HepG2 (cell line): ENCODE measurements around the gene APC2. TPM values are rescaled to one million over a fixed set of nuclear protein-coding genes. Genes with fewer than 3 reads are reported as not detected.

Experiments used
- ARID2 ChIP-seq: sonication (generic); formaldehyde crosslinking; IDR thresholded peaks from 2 replicates; pipeline ENCODE4 v1.8.1; 2022; ENCODE audit warnings: mild to moderate bottlenecking, missing genetic modification reagents, borderline replicate concordance
- NR2C2 ChIP-seq: sonication (generic); formaldehyde crosslinking; IDR thresholded peaks from 2 replicates; pipeline ENCODE4 v1.4.0; 2020; ENCODE audit warnings: missing genetic modification reagents, mild to moderate bottlenecking, moderate library complexity, borderline replicate concordance
- REPIN1 ChIP-seq: sonication (generic); formaldehyde crosslinking; IDR thresholded peaks from 2 replicates; pipeline ENCODE4 v1.8.0; 2022; ENCODE audit warnings: missing genetic modification reagents, low read depth, mild to moderate bottlenecking, borderline replicate concordance
- REXO4 ChIP-seq: sonication (generic); formaldehyde crosslinking; IDR thresholded peaks from 2 replicates; pipeline ENCODE4 v1.8.0; 2022; ENCODE audit warnings: missing genetic modification reagents, mild to moderate bottlenecking, borderline replicate concordance
- SCMH1 ChIP-seq: sonication (generic); formaldehyde crosslinking; IDR thresholded peaks from 2 replicates; pipeline ENCODE4 v1.9.0; 2021; ENCODE audit warnings: missing genetic modification reagents, mild to moderate bottlenecking, borderline replicate concordance
- THAP7 ChIP-seq: sonication (generic); formaldehyde crosslinking; IDR thresholded peaks from 2 replicates; pipeline ENCODE4 v1.8.1; 2023; ENCODE audit warnings: mild to moderate bottlenecking, missing genetic modification reagents
- U2AF1 ChIP-seq: fragments of 200-400 bp; formaldehyde crosslinking; optimal IDR thresholded peaks from 2 replicates; pipeline ENCODE3; 2017; ENCODE audit warnings: mild to moderate bottlenecking, low read depth, low read length
- WIZ ChIP-seq: sonication (generic); formaldehyde crosslinking; IDR thresholded peaks from 2 replicates; pipeline ENCODE4 v1.5.1; 2020; ENCODE audit warnings: mild to moderate bottlenecking, missing genetic modification reagents
- YEATS4 ChIP-seq: sonication (generic); formaldehyde crosslinking; IDR thresholded peaks from 2 replicates; pipeline ENCODE4 v1.4.0; 2020; ENCODE audit warnings: missing genetic modification reagents, borderline replicate concordance
- ZNF207 ChIP-seq: fragments of 450-650 bp; IDR thresholded peaks from 2 replicates; pipeline ENCODE4 v1.6.1; 2016; ENCODE audit warnings: antibody characterized with exemption, borderline replicate concordance
- ZNF34 ChIP-seq: sonication (generic); formaldehyde crosslinking; IDR thresholded peaks from 2 replicates; pipeline ENCODE4 v1.4.0; 2020; ENCODE audit warnings: mild to moderate bottlenecking, missing genetic modification reagents, borderline replicate concordance
- ZNF496 ChIP-seq: sonication (generic); formaldehyde crosslinking; IDR thresholded peaks from 2 replicates; pipeline ENCODE4 v1.8.1; 2023; ENCODE audit warnings: mild to moderate bottlenecking, moderate library complexity, missing genetic modification reagents; ENCODE audit not compliant: insufficient replicate concordance
- ZNF564 ChIP-seq: sonication (generic); formaldehyde crosslinking; IDR thresholded peaks from 2 replicates; pipeline ENCODE4 v1.8.1; 2023; ENCODE audit warnings: mild to moderate bottlenecking, missing genetic modification reagents
- ZNF572 ChIP-seq: sonication (generic); formaldehyde crosslinking; IDR thresholded peaks from 2 replicates; pipeline ENCODE4 v1.5.1; 2020; ENCODE audit warnings: mild to moderate bottlenecking, missing genetic modification reagents
- ZNF704 ChIP-seq: sonication (generic); formaldehyde crosslinking; IDR thresholded peaks from 2 replicates; pipeline ENCODE4 v1.8.1; 2023; ENCODE audit warnings: mild to moderate bottlenecking, inconsistent platforms, moderate library complexity, missing genetic modification reagents, borderline replicate concordance
- polyA plus RNA-seq, 8 experiments: library from polyadenylated mRNA; depleted of rRNA in 3 of 8; stranded (reverse) in 7 of 8; unstranded in 1 of 8; fragments of >200 nt; fragmentation: Illumina TruSeq in 4 of 8; extraction: Trizol in 4 of 8; gene quantifications; 2 replicates each; pipeline versions ENCODE4 v1.2.1 to v1.2.3, GENCODE V29; 2011 to 2016; ENCODE audit warnings: low read depth in 4 of 8, missing spikeins in 1 of 8, mixed read lengths in 1 of 8; ENCODE audit not compliant: insufficient read depth in 1 of 8
- total RNA-seq, 5 experiments: library from RNA; depleted of rRNA; stranded (reverse); fragments of >200 nt; fragmentation: Illumina TruSeq; extraction: Trizol; gene quantifications; 2 replicates each; pipeline ENCODE4 v1.2.3, GENCODE V29; 2016; ENCODE audit warnings: low read depth in 1 of 5
- TF ChIP-seq, protein P1 (sequence below): sonication (generic); formaldehyde crosslinking; IDR thresholded peaks from 2 replicates; pipeline ENCODE4 v1.5.0; 2020; ENCODE audit warnings: mild to moderate bottlenecking, missing genetic modification reagents
- TF ChIP-seq, protein P2 (sequence below): sonication (generic); formaldehyde crosslinking; IDR thresholded peaks from 2 replicates; pipeline ENCODE4 v1.4.0; 2020; ENCODE audit warnings: missing genetic modification reagents
- TF ChIP-seq, protein P3 (sequence below): sonication (generic); formaldehyde crosslinking; IDR thresholded peaks from 2 replicates; pipeline ENCODE4 v1.4.0; 2020; ENCODE audit warnings: mild to moderate bottlenecking, missing genetic modification reagents

APC2 gene
- total and polyA plus RNA-seq, 2 of the 13 experiments (the other 11 are each of a cell fraction or from before 2014, with no cell fraction given): 0.08 to 0.22 TPM

DNA sequence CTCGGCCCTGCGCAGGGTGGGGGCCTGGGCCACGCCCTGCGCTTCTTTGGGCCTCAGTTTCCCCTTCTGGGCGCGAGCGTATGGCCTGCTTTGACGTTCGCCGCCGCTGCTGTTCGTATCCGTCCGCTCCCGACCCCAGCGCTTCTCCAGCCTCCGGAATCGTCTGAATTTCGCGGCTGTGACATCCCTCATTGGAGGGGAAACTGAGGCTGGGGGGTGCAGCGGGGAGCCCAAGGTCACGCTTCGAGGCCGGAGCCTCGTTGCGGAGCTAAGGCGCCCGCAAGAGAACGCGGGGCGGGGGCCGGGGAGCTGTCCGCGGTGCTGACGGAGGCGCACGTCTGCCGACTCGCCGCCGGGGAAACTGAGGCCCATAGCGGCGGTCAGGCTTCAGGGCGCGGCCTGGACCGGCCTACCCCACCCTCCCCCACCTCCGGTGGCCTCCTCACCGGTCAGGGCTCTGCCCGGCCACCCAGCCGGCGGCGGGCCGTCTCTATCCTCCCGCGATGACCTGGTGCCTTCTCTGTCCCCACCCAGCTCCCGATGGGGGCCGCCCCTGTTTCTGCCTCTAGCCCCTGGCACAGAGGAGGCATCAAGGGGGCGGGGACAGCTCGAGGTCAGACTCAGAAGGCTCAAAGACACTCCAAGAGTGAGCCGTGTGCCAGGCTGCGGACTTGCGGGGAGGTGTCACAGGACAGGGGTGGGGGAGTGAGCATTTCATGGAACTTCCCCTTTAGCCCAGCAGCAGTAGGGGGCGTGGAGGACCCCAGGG is 3.0 kb upstream of the APC2 start (continued):
- TF ChIP-seq SCMH1 (CRISPR knock-in tag) (no peak), ZNF704 (CRISPR knock-in tag) (no peak), U2AF1 (no peak), ZNF564 (0 out of 2 replicates have a peak, but pooled peaks have one; percentile 41), WIZ (peak; percentile 77), YEATS4 (CRISPR knock-in tag) (no peak), ZNF34 (CRISPR knock-in tag) (no peak), NR2C2 (CRISPR knock-in tag) (no peak), REXO4 (CRISPR knock-in tag) (no peak), ZNF207 (no peak), REPIN1 (CRISPR knock-in tag) (no peak), THAP7 (CRISPR knock-in tag) (no peak), ARID2 (CRISPR knock-in tag) (no peak), ZNF572 (no peak), ZNF496 (CRISPR knock-in tag) (no peak)
- TF ChIP-seq, protein P1, sequence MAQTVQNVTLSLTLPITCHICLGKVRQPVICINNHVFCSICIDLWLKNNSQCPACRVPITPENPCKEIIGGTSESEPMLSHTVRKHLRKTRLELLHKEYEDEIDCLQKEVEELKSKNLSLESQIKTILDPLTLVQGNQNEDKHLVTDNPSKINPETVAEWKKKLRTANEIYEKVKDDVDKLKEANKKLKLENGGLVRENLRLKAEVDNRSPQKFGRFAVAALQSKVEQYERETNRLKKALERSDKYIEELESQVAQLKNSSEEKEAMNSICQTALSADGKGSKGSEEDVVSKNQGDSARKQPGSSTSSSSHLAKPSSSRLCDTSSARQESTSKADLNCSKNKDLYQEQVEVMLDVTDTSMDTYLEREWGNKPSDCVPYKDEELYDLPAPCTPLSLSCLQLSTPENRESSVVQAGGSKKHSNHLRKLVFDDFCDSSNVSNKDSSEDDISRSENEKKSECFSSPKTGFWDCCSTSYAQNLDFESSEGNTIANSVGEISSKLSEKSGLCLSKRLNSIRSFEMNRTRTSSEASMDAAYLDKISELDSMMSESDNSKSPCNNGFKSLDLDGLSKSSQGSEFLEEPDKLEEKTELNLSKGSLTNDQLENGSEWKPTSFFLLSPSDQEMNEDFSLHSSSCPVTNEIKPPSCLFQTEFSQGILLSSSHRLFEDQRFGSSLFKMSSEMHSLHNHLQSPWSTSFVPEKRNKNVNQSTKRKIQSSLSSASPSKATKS (CRISPR knock-in tag): no peak
- TF ChIP-seq, protein P2, sequence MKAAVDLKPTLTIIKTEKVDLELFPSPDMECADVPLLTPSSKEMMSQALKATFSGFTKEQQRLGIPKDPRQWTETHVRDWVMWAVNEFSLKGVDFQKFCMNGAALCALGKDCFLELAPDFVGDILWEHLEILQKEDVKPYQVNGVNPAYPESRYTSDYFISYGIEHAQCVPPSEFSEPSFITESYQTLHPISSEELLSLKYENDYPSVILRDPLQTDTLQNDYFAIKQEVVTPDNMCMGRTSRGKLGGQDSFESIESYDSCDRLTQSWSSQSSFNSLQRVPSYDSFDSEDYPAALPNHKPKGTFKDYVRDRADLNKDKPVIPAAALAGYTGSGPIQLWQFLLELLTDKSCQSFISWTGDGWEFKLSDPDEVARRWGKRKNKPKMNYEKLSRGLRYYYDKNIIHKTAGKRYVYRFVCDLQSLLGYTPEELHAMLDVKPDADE: no peak
- TF ChIP-seq, protein P3, sequence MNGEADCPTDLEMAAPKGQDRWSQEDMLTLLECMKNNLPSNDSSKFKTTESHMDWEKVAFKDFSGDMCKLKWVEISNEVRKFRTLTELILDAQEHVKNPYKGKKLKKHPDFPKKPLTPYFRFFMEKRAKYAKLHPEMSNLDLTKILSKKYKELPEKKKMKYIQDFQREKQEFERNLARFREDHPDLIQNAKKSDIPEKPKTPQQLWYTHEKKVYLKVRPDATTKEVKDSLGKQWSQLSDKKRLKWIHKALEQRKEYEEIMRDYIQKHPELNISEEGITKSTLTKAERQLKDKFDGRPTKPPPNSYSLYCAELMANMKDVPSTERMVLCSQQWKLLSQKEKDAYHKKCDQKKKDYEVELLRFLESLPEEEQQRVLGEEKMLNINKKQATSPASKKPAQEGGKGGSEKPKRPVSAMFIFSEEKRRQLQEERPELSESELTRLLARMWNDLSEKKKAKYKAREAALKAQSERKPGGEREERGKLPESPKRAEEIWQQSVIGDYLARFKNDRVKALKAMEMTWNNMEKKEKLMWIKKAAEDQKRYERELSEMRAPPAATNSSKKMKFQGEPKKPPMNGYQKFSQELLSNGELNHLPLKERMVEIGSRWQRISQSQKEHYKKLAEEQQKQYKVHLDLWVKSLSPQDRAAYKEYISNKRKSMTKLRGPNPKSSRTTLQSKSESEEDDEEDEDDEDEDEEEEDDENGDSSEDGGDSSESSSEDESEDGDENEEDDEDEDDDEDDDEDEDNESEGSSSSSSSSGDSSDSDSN (CRISPR knock-in tag): peak; percentile 55; the same call in 1 of the 2 replicates
